ENCODE measurements around the gene SLC51B.
"Not testable (repeated sequence)": the region's sequence is repeated elsewhere in the genome, so short reads cannot be mapped to it uniquely, and the experiment has no call there.

The SLC51B gene

DNA sequence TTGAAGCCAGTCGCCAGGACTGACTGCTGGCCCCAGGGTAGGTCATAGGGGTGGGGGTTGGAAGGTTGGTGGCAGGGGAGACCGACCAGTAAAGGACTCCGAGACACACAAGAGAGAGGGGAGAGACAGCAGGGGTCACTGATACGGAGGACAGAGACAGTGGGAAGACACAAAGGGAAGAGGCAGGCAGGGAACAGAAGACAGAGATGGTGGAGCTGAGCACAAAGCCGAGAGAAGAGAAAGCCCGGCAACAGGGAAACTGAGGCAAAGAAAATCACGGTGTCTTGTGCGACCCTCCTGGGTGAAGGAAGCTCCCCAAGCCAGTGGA is 22.1 kb downstream of the SLC51B start:
- DNase-seq = no peak

DNA sequence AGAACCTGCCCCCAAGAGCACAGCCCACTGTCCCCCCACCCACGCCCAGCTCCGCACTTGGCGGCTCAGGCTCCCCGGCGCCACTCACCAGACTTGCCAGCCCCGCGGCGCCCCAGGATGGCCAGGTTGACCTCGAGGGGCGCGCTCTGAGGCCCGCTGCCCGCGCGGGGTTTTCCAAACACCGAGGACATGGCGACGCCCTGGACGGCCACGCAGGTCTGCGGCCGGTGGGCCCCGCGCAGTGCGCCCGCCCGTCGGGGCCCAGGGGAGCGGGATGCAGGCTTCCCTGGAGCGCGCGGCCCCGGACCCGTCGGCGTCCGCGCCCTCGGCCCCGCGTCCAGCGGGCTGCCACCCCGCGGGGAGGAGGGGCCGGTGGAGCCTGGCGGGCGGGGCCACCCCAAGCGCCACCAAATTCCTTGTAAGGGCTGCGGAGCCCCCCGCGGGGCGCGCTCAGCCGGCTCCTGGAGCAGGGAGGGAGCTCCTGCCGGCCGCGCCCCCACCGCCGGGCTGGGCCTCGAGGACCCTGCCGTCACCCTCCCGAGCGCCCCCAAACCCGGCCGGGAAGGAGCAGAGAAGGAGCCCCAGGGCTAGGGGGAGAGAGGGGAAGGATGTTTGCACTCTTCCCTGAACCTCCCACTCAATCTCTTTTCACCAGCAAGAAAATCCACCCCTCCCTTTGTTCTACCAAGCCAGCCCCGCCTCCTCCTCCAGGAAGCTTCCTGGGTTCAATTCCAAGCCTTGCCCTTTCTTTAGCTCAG is 22.6 kb downstream of the SLC51B start, which contains the start of gene RASL12:
RASL12 (minus strand) TSS at position 347 of the 758 bp plus-strand sequence; CDS start at position 191, 156 bp downstream.
- no peak for DNase-seq

DNA sequence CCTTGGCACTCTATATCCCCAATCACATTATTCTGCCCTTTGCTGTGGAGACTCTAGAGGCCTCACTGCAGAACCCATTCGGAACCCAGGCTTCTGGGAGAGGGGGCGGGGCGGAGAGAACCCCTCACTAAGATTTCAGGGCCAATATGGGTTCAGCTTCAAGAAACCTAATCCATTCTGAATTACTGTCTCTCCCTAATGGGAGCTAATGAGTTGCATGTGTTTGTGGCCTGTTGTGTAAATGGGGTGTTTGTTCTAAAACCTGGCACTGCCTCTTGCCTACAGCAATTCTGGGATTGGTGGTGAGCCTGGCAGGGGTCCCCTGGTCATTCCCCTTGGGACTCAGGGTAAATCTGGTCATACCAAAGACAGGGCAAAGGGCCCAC is 23.2 kb downstream of the SLC51B start:
- no peak for DNase-seq

DNA sequence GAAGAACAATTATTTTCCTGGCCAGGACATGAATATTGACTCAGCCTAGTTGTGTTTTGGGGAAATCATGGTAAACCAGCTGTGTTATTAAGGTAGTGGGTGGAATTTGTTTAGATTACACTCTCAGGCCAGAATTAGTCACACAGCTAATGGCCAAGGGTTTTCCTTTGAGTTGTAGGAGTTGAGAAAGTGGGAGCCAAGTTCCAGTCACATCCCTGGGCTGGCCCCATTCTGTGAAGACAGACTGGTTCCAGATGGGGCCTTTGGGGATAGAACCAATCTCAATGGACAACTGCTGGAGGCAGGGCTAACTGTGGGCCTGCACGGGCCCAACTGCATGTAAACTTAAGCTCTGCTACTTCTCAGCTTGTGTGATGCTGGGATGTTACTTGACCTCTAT is 24.0 kb downstream of the SLC51B start:
- DNase-seq = no peak

DNA sequence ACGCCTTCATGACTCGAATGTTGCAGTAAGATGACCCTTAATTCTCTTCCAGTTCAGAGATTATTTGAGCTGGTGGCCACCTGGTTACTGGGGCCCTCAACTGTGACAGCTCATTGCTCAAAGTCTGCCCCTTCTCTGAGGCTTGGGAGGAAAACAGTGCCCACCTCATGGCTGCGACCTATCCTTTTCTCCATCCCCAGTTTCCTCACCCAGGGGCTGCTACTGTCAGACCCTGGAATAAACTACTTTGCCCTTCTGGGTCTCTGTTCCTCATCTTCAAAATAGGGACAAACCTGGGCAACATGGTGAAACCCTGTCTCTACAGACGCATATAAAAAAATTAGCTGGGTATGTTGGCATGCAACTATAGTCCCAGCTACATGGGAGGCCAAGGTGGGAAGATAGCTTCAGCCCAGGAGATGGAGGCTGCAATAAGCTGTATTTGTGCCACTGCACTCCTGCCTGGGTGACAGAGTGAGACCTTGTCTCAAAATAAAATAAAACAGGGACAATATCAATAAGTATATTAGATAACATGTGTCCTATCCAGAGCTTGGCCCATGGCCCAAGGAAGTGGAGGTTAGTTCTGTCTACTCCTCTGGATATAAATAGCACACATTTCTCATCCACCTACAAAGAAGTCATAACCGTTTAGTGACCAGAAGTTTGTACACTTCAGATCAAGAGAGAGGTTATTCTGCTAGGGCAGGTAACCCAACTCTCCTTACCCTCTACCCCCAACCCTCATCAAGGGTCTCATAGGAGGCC is 24.8 kb downstream of the SLC51B start:
- no peak for DNase-seq

DNA sequence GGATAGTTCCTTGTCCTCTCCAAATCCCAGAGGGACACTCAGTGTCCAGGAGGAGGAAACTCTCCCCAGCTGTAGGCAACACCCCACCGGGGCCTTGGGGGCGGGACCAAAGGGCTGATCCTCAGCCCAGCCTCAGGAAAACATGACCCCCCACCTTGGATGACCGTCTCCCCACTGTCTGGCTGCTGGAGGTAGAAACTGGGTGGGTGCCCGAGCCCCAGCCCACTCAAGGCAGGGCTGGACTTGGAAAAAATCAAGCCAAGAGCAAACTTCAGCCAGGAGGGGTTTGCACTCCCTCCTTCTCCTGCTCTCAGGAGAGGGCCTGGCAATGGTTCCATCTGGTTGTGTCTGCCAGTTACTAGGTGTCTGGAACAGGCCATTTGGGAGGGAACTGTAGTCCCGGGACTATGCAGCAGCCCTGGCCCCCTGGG is 26.2 kb downstream of the SLC51B start:
- no peak for DNase-seq

DNA sequence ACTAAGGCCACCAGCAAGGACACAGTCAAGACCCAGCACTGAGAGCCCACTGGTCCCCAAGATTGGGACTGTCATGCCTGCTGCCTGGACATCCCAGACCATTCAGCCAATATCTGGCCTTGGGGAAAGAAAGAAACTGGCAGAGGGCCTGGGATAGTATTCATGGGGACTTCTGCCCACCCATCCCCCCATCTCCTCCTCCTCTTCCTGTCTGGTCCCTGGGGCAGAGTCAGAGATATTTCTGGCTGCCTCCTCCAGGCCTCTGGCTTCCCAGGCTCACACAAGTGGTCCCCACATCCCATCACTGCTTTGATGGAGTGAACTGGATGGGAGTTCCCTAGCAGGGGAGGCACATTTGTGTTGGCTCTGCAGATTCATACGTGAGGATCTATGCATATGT is 26.8 kb downstream of the SLC51B start:
- no peak for DNase-seq

DNA sequence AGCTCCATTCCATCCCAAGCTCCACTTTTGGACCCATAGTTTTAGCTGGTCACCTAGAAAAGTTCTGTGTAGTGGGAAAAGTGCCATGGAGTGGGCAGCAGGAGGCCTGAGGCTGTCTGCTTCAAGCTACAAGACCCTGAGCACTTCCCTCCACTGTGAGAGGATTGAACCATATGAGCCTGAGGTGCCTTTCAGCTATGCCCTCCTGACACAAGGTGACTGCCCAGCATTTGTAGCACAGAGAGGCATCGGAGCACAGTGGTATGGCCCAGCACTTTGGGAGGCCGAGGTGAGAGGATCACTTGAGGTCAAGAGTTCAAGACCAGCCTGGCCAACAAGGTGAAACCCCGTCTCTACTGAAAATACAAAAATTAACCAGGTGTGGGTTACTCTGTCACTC is 27.4 kb downstream of the SLC51B start:
- no peak for DNase-seq

DNA sequence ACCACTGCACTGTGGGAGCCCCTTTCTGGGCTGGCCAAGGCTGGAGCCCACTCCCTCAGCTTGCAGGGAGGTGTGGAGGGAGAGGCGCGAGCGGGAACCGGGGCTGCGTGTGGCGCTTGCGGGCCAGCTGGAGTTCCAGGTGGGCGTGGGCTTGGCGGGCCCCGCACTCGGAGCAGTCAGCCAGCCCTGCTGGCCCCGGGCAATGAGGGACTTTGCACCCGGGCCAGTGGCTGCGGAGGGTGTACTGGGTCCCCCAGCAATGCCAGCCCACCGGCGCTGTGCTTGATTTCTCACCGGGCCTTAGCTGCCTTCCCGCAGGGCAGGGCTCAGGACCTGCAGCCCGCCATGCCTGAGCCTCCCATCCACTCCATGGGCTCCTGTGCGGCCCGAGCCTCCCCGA is 29.8 kb downstream of the SLC51B start:
- DNase-seq = not testable (repeated sequence)

DNA sequence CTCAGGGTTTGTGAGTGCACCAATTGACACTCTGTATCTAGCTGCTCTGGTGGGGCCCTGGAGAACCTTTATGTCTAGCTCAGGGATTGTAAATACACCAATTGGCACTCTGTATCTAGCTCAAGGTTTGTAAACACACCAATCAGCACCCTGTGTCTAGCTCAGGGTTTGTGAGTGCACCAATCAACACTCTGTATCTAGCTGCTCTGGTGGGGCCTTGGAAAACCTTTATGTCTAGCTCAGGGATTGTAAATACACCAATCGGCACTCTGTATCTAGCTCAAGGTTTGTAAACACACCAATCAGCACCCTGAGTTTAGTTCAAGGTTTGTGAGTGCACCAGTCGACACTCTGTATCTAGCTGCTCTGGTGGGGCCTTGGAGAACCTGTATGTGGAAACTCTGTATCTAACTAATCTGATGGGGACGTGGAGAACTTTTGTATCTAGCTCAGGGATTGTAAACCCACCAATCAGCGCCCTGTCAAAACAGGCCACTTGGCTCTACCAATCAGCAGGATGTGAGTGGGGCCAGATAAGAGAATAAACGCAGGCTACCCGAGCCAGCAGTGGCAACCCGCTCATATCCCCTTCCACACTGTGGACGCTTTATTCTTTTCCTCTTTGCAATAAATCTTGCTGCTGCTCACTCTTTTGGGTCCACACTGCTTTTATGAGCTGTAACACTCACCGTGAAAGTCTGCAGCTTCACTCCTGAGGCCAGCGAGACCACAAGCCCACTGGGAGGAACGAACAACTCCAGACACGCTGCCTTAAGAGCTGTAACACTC is 30.6 kb downstream of the SLC51B start:
- DNase-seq = not testable (repeated sequence)

DNA sequence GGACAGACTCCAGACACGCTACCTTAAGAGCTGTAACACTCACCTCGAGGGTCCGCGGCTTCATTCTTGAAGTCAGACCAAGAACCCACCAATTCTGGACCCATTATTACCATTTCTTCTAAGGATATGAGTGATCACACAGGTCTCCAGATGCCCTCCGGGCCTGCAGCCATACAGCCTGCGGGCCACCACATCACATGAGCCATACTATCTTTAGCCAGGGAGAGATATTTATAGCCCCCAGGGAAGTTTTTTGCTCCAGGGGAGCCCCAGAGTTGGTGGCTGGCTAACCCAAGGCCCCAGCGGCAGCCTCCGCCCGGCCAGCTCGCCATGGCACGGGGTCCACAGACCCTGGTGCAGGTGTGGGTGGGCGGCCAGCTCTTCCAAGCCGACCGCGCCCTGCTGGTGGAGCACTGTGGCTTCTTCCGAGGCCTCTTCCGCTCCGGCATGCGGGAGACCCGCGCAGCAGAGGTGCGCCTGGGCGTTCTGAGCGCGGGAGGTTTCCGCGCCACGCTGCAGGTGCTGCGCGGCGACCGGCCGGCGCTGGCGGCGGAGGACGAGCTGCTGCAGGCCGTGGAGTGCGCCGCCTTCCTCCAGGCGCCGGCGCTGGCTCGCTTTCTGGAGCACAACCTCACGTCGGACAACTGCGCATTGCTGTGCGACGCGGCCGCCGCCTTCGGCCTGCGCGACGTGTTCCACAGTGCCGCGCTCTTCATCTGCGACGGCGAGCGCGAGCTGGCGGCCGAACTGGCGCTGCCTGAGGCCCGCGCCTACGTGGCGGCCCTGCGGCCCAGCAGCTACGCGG is 31.5 kb downstream of the SLC51B start, which contains the start of gene KBTBD13:
KBTBD13 (plus strand) TSS at position 261 of the 805 bp plus-strand sequence; CDS start at position 331, 70 bp downstream.
- DNase-seq = no peak

DNA sequence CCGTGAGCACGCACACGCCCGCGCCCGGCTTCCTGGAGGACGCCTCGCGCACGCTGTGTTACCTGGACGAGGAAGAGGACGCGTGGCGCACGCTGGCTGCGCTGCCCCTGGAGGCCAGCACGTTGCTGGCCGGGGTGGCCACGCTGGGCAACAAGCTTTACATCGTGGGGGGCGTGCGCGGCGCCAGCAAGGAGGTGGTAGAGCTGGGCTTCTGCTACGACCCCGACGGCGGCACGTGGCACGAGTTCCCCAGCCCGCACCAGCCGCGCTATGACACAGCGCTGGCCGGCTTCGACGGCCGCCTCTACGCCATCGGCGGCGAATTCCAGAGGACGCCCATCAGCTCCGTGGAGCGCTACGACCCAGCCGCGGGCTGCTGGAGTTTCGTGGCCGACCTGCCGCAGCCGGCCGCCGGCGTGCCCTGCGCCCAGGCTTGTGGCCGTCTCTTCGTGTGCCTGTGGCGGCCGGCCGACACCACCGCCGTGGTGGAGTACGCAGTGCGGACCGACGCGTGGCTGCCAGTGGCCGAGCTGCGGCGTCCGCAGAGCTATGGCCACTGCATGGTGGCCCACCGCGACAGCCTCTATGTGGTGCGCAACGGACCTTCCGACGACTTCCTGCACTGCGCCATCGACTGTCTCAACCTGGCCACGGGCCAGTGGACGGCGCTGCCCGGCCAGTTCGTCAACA is 32.2 kb downstream of the SLC51B start:
- DNase-seq = no peak

DNA sequence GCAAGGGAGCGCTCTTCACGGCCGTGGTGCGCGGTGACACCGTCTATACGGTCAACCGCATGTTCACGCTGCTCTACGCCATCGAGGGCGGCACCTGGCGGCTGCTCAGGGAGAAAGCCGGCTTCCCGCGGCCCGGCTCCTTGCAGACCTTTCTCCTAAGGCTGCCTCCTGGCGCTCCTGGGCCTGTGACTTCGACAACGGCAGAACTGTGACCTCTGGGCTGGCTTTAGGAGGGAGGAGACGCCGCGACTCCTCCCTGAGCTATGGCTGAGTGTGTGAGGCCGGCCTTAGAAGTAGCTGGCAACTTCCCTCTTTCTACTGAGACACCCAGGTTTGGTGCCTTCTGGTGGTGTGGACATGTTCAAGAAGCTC is 32.8 kb downstream of the SLC51B start:
- no peak for DNase-seq

DNA sequence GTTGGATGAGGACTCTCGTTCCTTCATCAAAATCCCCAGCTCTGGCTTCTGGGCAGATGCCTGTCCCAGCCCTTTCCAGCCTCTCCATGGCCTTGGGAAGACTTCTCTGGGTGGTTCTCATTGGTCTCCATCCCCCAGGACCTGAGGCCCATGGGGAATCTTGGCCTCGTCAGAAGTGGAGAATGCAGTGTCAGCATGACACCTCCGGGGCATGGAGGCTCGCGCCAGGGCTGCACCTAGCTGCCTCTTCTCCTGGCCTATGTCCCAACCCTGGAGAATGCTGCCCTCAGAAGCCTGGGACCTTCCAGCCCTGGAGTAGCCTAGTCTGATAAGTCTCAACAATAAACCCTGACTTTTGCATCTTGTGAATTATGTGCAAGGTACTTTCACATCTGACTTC is 34.4 kb downstream of the SLC51B start:
- no peak for DNase-seq

DNA sequence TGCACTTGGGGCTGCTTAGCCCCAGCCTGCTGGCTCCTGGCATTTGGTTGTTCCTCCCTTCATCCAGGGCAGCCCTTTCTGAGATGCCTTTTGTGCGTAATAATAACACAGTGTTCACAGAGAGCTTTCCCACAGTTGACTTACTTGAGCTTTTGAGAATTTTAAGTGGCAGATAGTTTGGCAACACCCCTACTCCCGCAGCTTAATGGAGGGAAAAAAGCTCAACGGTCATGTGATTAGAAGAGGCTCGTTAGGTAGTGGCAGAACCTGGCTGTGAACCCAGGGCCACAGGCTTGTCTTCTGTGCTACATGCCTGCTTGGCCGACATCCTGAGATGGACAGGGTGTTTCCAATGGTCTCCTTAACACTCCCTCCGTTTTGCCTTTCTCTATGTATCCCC is 36.1 kb downstream of the SLC51B start:
- DNase-seq = peak in 1 of 2 donors; percentile 21

DNA sequence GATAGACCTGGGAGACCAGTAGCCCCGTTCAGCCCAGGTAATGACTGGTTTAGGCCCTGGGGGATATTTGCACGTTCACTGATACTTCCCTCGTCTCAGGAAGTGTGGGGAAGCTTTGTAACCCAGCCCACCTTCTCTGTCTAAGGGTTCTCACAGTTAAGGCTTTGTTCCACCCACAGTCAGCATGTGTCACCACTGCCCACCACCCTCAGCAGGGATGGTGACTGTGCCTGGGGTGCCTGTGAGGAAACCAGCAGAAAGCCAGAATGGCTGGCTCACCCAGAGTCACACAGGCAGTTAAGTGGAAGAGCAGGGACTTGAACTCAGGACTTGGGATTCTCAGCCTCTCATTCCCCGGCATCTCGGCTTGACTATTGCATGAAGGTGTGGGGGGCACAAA is 36.6 kb downstream of the SLC51B start:
- DNase-seq = no peak

DNA sequence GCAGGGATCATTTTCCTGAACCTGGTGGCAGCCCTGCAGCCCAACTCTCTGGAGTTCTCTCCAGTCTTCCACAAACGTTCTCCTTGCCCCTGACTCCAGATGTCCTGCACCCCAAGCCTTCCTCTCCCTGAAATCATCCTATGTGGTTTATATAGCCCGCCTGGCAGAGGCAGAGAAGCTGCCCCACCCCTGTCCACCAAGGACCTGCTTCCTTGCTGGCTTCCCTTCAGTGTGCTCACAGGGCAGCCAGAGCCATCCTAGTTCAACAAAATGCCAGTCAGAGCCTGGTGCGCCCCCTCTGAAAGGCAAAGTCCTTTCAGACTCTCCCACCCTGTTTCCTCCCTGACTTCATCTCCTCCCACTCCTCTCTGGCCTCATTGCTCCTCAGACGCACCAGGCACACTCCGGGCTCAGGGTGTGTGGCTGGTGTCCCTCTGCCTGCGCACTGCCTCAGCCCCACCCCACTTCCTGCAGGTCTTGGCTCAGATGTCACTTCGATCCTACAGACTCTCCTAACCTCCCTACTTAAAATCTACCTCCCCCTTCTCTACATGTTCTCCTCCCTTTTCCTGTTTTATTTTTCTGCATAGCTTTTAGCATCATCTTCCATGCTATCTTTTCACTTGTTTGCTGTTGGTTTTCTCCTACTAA is 37.2 kb downstream of the SLC51B start:
- DNase-seq = no peak

DNA sequence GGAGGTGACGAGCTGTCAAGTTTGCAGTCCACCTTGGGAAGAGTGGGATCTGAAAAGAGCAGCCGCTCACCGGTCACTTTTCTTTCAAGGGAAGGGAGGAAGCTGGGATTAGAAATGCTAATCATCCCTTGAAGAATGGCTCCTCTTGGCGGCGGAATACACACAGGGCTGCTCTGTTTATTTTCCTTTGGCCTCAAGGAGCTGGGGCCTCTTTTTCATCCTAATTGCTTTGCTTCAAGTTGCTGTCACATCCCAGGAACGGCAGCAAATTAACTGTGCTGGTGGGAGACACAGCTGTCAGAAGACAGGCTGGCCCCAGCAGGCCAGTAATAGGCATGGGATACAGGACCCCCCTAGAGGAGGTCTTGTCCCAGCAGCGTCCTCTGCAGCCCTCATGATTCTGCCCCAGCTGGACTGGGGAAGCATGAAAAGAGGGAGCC is 38.1 kb downstream of the SLC51B start:
- DNase-seq = peak; percentile 21 to 28

DNA sequence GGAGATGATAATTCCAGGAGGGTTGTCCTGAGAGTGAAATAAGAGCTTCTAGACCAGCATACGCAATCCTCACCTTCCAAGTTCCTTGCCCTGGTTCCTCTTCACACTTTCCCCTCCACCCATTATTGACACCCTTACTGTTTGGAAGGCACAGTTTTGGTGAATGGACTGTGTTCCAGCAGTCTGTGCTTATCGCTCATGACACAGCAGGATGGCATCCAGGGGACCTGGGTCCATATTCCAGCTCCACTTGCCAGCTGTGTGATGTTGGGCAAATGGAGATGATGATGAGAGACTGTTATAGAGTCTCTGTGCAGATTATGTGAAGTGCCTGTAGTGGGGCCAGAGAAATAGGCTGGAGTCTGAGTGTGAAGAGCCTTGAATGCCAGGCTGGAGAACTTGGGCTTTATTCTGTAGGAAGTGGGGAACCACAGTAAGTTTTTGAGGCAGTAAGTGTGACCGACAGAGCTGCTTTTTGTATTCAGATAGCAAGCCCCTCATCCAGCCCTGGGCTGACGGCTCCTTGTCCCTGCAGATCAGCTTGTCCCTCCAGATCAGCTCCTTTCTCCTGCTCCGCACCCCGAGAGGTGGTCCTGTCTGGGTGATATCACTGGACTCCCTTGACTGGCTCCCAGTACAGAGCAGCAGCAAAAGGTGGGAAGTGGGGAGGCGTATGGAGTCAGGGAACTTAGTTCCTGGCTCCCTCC is 39.5 kb downstream of the SLC51B start:
- DNase-seq = no peak

DNA sequence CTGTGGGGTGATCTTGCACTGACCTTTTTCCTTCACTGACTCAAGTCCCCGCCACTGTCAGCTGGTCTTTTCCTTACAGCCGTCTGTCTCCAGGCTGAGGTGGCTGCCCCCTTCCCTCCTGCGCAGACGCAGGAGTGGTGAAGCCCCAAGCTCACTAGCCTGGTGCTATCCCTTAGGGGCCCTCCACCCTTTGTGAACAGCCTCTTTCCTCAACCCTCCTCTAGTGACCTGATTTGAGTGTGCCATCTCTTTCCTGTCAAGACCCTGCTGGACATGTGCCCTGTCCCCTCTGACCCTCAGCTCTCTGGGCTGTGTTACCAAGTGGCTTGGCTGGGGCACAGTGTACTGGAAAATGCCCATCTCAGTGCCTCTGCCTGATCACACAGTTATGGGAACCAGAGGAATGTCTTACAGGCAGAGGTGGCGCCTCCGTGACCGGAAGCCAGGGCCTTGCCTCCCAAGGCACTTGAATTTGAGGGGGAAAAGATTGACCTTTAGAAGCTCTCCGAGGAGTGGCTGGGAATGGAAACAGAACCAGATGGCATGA is 40.1 kb downstream of the SLC51B start:
- DNase-seq = no peak
